GM12873 (cell line): Measurements from ENCODE around the gene PRSS57.

Experiments used
- TF ChIP-seq, protein P1 (sequence below): IDR thresholded peaks from 2 replicates; pipeline ENCODE4 v1.5.1; 2012; ENCODE audit warnings: low read depth, mild to moderate bottlenecking, moderate library complexity, low read length, control low read depth; ENCODE audit not compliant: insufficient read depth; ENCODE audit errors: missing control alignments

PRSS57 gene

DNA sequence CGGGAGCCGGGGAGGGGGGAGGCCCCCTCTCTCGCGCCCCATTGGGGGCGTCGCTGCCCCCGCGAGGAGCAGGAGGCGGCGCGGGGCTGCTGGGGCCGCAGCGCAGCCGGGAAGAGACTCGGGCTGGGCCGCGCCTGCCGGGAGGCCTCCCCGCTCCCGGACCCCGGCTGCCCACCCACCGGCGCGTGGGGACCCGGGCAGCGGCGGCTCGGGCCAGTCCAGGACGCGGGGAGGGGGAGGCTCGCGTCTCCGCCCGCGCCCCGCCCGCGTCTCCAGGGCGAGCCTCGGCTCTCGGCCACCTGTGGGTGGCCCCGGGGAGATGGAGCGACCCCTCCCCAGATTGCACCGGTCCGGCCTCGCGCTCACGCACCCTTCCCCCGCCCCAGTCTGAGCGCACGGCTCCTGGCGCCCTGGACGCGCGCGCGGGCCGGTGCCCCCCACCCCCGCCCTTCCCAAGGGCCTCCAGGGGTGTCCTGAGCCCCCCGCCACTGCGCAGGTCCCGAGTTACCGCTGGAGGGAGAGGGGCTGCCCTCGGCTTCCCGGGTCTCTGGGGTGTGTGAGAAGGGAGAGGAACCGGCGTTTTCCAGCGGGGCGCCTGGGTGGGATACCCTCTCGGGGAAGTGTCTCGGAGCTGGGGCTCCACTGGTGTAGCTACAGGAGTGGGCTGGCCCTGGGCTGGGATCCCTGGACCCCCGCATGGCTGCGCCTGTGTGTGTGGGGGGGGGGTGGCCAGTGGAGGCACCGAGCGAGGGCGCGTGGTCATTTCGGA, 14.1 kb upstream of the PRSS57 start:
- TF ChIP-seq, protein P1, sequence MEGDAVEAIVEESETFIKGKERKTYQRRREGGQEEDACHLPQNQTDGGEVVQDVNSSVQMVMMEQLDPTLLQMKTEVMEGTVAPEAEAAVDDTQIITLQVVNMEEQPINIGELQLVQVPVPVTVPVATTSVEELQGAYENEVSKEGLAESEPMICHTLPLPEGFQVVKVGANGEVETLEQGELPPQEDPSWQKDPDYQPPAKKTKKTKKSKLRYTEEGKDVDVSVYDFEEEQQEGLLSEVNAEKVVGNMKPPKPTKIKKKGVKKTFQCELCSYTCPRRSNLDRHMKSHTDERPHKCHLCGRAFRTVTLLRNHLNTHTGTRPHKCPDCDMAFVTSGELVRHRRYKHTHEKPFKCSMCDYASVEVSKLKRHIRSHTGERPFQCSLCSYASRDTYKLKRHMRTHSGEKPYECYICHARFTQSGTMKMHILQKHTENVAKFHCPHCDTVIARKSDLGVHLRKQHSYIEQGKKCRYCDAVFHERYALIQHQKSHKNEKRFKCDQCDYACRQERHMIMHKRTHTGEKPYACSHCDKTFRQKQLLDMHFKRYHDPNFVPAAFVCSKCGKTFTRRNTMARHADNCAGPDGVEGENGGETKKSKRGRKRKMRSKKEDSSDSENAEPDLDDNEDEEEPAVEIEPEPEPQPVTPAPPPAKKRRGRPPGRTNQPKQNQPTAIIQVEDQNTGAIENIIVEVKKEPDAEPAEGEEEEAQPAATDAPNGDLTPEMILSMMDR: no peak

DNA sequence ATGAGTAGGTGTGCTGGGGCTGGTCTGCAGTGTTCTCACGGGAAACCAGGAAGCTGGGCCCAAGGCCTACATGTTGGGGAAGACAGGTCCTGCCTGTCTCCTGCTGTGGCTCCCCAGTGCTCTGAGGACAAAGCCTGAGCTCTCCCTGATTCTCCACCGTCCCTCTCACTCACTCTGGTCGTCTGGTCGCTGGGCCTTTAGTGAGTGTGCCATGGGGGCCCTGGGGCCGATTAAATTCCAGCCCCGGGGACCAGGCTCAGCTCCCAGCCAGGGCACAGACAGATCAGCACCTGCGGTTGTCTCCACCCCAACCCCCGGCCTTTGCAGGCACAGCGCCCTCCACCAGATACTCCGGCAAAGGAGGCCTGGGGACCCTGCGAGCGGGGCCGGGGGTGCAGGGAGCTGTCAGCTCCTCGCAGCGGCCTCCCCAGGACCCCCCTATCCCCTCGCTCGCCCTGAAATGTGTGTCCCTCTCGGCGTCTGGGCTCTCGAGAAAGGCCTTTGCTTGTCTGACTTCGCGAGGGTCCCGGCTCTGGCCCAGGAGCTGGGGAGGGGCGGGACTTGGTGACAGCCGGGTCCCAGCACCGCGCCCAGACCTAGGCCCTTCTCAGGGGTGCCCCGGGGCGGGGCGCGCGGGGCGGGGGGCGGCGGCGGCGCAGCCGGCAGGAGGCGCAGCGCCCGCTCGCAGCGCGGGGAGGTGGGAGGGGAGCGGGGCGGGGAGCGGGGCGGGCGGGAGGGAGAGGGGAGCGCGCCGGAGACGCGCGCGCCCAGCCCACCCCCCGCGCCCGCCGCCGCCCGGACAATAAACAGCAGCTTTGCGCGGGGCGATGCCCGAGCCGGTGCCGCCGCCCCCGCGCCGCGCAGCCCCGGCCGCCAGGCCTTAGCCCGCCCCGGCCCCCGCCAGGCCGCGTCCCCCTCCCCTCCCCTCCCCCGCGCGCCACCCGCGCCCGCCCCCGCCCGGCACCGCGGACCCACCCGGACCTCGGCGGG, 13.2 kb upstream of the PRSS57 start, which contains the start of gene PALM:
Gene PALM, plus strand, starts transcription at position 782 of the 990 bp plus-strand sequence. CDS start 212 bp downstream, outside the sequence.
- TF ChIP-seq, protein P1: no peak

DNA sequence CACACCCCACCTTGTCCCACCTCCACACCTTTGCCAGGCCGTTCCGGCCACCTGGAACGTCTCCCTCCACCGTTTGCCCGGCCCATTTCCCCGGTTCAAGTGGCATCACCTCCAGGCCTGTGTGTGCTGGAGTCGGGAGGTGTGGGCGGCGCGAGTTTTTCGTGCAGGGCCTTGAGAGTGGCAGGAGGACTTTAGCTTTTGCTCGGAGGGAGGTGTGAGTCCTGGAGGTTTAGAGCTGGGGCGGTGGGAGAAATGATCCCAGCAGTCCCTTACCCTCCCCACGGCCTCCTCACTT, 9.1 kb upstream of the PRSS57 start:
- TF ChIP-seq, protein P1: no peak

DNA sequence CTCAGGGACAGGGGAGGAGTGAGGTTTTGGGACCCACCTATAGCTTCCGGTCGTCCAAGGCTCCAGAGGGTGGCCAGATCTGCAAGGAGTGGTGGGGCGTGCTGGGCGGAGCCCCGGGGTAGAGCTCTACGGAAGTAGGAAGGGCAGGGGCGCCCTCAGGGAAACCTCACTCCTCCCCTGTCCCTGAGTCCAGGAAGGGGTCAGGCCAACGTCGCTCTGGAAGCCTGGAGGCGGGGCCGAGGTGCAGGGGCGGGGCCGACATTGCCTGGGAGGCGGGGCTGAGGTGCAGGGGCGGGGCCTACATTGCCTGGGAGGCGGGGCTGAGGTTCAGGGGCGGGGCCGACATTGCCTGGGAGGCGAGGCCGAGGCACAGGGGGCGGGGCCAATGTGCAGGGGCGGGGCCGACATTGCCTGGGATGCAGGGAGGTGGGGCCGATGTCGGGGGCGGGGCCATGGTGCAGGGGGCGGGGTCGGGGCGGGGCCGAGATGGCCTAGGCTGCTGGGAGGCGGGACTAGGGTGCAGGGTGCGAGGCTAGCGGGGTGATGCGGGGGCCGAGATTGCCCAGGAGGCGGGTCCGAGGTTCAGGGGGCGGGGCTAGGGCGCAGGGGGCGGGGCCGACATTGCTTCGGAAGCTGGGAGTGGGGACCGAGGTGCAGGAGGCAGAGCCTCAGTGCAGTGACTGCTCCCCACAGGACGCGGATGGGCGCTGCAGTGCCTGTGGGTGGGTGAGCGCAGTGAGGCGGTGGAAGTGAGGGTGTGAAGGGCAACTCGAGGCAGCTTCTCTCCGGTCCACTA, 8.6 kb upstream of the PRSS57 start:
- TF ChIP-seq, protein P1: no peak

DNA sequence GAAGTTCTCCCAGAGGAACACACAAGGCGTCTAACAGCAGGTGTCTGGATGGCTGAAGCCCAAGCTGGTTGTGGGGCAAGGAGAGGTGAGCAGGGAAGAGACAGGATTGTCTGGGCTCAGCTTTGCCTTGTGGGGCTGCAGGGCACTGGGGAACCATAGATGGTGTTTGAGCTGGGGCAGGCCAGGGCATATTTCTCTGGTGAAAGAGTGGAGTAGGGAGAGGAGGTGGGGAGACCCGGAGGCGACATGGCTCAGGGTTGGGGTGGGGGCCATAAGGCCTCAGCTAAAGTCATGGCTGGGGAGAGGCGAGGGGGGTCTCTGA, 8.0 kb upstream of the PRSS57 start:
- TF ChIP-seq, protein P1: no peak

DNA sequence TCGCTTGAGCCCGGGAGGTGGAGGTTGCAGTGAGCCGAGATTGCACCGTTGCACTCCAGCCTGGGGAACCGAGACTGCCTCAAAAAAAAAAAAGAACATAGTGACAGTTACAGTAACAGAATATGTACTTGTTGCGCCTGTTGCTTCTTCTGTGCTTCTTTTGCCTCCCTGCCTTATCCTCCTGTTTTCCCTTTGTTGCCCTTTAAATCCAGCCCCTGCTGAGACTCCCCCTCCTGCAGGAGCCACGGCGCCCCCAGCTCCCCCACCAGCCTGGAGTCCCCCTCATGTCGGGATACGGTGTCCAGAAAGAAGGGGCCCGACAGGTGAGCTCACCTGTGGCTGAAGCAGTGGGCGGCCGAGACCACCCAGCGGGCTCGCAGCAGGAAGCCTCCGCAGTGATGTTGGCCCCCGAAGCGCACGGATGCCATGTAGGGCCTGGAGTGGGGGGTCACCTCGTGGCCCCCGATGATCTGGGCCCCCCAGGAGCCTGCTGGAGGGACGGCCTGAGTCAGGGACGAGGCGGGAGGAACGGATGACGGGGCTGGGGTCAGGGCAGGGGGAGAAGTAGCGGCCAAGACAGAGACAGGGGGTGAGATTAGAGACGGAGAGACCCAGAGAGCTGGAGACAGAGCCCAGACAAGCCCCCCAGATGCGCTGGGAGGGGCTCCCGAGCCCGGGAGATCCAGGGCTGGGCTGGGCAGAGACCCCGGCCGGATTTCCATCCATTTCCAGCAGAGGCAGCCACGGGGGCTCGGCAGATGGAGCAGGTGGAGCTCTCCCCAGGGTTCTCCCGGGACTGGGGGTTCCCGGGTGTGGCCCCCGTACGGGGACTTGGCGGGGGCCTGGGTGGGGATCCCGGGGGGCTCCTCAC, 536 bp downstream of the PRSS57 start:
- TF ChIP-seq, protein P1: no peak
